ENCODE data around the gene IFNLR1. TPM values are rescaled to one million over a fixed set of nuclear protein-coding genes. Genes with fewer than 3 reads are reported as not detected.
A peak's percentile ranks its signal among the peaks of the same experiment; 100 is the strongest.
"Not testable (repeated sequence)": the region's sequence is repeated elsewhere in the genome, so short reads cannot be mapped to it uniquely, and the experiment has no call there.

The IFNLR1 gene
- total RNA-seq, result 4.0 and 6.1 TPM in 2 replicates

DNA sequence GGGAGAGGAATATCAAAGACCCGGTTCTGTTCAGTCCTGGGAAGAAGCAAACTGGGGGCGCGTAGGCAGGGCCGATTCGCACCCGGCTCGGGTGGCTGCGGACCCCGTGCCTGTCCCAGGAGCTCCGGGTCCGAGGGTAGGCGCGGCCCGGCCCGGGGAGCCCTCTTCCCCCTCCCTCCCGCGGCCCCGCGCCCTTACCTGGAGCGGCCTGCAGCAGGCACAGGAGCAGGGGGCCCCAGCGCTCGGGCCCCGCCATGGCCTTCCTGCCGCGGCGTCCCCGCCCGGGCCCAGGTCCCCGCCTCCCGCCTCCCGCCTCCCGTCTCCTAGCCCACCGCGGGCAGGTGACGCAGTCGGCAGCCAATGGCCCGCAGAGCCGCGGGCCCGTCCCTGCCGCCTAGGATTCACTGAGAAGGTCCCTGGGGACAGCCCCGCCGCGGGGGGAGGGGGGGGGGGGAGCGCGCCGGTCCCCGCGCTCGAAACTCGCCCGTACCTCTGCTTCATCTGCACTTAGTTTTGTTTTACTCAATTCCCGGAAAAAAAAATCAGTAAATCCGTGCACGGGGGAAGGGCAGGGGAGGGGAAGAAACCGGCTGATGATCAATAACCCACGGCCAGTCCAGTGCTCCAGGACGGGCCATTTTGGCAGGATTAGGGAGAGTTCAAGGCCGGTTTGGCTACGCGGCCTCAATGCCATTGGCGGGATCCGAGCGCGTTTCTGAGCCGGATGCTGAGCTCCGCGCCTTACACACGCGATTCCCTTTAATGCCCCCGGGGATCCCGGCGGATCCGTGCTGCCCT, at the start of gene IFNLR1:
Gene IFNLR1, minus strand, starts transcription at position 297 of the 798 bp plus-strand sequence. Its CDS starts 41 bp downstream, at position 256.
- DNase-seq (ENCODE audit: low read depth), result no peak

DNA sequence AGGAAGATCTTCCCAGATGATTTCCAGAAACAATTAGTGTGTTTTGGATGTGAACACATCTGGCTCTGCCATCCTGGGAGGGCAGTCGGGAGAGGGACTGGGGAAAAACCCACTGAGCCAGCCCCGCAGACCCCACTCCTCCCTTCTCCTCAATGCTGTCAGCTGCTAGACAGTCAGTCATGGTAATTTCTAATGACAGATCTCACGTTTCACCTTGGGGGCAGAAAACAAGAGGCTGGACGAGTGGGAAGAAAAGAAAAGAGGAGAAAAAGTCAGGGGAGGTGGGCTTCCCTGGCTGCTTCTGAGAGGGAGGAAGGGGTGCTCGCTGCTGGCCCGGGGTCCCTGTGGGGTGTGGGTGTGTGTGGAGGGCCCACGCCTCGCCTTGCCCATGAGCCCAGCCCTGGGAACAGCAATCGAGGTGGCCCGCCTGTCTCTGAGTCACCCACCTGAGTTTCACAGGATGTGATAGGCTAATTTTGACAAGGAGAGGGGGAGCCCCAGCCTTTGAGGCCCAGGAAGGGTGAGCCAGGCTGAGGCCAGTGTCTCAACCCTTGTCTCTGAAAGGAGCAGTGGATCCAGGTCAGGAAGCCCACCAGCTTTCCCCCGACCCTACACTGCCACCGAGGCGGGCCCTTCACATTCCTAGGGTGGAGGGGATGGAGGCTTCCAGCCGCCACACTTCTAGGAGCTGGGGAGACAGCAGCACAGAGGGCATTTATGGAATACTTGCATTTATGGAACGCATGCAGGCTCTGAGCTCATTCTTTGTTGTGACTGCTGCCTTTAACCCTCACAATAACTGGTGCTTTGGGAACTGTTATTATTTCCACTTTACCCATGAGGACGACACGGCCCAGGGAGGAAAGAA, 49.1 kb upstream of the IFNLR1 start:
- peak; percentile 16 for DNase-seq (ENCODE audit: low read depth)

DNA sequence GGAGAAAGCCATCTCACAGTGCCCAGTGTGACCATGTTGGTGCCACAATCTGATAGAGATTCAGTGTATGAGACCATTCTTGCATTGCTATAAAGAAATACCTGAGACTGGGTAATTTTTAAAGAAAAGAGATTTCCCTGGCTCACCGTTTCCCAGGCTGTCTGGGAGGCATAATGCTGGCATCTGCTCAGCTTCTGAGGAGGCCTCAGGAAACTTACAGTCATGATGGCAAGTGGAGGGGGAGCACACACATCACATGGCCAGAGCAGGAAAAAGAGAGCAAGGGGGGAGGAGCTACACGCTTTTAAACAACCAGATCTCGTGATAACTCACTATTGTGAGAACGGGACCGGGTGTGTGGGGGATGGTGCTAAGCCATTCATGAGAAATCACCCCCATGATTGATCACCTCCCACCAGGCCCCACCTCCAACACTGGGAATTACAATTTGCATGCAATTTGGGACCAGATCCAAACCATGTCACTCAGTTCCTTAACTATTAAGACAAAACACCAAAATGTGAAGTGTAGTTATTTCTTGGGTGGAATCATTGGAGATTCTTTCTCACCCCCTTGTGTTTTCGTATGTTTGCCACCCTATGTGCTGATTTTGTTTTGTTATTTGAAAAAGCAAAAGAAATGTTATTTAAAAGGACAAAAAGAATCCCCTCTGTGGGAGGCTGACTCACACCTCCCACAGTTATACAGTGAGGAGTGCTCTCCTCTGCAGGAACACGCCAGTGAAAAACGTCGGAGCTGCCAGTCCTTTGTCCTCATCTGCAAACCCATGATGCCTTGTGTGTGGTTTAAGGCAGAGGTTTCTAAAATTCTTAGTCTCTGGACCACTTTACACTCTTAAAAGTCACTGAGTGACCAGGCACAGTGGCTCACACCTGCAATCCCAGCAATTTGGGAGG, 46.9 kb upstream of the IFNLR1 start:
- DNase-seq (ENCODE audit: low read depth), result no peak

DNA sequence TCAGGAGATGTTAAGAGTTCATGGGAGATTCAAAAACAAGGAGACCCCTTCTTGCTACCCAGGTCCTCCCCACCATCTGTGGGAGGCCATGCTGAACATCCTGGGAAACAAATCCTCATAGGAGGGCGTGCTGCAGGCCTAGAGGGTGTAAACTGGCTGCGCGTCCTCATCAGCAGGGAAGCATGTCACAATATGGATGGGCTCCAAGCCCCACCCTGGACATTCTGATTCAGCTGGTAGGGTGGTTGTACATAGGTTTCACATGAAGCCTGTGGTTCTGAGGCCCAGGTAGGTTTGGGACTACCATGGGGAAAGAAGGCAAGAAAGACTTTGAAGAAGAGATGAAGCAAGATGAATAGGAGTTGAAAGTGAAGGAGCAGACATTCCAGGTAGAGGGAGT, 44.6 kb upstream of the IFNLR1 start:
- DNase-seq (ENCODE audit: low read depth), result no peak

DNA sequence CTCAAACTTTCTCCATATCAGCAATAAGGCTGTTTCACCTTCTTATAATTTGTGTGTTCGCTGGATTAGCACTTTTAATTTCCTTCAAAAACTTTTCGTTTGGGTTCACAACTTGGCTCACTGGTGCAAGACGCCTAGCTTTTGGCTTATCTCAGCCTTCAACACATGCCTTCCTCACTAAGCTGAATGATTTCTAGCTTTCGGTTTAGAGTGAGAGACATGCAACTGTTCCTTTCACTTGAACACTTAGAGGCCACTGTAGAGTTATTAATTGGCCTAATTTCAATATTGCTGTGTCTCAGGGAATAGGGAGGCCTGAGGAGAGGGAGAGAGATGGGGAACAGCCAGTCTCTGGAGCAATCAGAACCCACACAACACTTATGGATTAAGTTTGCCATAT, 41.2 kb upstream of the IFNLR1 start:
- no peak for DNase-seq (ENCODE audit: low read depth)

DNA sequence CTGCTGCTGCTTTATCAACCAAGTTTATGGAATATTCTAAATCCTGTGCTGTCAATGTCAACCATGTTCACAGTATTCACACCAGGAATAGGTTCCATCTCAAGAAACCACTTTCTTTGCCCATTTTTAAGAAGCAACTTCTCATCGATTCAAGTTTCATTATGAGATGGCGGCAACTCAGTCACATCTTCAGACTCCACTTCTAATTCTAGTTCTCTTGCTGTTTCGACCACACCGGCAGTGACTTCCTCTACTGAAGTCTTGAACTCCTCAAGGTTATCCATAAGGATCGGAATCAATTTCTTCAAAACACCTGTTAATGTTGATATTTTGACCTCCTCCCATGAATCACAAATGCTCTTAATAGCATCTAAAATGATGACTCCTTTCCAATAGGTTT, 39.7 kb upstream of the IFNLR1 start:
- DNase-seq (ENCODE audit: low read depth), result no peak

DNA sequence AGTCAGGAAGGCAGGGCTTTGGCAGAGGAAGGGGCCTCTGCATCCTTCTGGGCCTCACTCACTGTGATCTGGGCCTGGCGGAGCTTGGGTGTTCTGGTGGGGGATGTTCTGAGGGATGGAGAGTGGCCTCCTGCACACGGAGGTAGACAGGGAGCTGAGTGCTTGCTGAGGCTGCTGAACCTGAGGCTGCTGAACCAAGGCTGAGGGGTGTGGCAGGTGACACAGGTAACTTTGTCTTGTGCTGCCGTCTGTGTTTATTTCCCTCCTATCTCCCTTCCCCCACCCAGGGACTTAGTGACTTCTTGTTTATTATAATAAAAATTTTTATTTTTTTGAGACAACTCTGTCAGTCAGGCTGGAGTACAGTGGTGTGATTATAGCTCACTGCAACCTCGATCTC, 37.7 kb upstream of the IFNLR1 start:
- DNase-seq (ENCODE audit: low read depth), result no peak

DNA sequence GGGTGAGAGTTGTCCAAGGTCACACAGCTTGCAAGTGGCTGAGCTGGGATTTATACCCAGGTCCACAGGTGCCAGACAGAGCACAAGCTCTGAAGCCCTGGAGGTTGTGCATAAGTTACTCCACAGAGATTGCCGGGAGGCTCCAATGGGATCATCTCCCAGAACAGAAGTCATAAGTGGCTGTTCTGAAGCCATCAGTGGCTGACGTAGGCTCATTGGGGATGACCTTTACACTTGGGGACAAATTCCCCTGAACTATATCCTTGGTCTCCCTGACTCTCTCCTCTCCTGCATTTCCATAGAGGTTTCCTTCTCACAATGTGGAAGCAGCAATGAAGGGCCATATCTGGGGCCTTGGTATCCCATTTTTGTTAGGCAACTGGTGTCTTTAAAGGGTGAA, 37.0 kb upstream of the IFNLR1 start:
- no peak for DNase-seq (ENCODE audit: low read depth)

DNA sequence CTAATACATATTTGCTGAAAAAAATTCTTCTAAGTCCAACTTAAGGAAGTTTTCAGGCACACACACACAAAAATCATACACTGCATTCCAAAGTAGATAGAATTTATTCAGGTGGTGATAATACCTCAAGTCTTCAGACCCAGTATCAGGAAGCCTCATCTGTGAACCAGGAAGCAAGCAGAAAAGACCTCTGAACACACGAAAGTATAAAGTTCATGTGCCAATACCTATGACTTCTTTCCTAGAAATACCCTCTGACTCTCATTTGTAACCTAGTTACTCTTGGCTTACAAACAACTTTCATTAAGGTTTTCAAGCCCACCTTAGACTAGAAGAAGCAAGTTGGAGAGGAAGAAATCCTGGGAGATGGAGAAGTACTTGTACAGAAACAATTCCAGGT, 35.7 kb upstream of the IFNLR1 start:
- peak; percentile 15 for DNase-seq (ENCODE audit: low read depth)

DNA sequence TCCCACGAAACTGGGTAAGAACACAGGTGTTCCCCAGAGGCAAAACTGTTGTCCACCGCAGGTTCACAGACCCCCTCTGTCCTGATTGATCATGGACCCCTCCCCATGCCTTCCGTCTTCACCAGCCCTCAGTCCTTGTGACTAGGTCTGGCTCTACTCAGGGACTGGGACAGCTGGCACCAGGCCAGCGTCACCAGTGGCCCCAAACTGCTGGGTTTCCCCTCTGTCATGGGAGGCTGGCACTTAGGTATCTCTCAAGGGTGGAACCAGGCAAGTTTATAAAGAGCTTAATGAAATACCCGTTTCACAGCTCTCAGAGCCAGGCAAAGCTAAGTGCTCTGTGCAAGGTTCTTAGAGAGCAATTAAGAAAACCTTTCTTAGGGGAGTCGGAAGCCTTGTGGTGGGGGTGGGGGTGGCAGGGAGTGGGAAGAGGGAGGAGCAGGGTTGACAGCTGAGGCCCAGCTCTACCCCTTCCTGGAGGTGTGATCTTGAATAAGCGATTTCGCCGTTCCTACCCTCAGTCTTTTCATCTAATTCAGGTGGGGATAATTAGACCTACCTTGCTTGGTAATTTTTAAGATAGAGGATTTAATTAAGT, 35.0 kb upstream of the IFNLR1 start:
- no peak for DNase-seq (ENCODE audit: low read depth)

DNA sequence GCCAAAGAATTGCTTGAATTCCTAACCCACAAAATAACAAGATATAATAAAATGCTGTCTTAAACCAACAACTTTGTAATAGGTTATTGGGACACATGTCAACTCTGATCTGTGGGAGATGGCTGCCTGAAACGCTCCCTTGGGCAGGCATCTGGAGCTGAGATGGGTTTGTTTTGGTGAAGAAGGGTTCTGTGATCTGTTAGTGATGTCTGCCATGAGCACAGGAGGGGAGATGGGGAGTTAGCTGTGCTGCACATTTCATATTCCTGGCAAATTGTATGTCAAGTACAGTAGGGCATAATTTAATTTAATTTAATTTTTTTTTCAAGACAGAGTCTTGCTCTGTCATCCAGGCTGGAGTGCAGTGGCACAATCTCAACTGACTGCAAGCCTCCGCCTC, 34.2 kb upstream of the IFNLR1 start:
- DNase-seq (ENCODE audit: low read depth), result no peak

DNA sequence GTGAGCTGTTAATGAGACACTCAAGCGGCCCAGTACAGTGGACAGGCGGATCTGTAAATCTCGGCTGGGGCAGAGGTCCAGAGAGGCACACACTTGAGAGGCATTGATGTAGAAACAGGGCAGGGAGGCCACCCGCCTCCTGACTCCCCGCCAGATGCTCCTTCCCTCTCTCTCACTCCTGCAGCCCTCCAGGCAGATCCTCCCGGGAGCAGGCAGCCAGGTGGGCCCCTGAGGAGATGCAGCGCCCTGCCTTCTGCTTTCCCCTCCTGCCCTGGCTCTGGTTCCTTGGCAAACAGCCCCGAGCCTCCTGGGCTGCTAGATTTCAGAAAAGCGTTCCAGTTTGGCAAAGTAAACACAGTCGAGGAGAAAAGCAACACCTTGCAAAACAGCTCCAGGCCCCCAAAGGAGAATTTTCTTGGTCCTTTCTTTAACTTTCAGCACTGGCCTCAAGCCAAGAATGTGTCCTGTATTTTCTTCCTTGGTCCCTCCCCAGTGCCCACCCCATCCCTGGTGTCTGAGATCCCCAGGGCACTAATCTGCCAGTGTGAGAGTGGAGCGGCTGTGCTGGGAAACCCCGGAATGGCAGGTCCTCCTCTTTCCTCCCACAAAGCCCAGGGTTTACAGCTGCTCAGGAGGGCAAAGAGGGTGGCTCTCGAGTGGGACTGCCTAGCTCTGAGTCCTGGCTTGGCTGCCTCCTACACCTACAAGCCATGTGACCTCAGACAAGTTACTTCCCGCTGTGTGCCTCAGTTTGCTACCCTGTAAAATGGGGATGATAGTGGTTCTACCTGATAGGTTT, 29.4 kb upstream of the IFNLR1 start:
- peak; percentile 38 for DNase-seq (ENCODE audit: low read depth)

DNA sequence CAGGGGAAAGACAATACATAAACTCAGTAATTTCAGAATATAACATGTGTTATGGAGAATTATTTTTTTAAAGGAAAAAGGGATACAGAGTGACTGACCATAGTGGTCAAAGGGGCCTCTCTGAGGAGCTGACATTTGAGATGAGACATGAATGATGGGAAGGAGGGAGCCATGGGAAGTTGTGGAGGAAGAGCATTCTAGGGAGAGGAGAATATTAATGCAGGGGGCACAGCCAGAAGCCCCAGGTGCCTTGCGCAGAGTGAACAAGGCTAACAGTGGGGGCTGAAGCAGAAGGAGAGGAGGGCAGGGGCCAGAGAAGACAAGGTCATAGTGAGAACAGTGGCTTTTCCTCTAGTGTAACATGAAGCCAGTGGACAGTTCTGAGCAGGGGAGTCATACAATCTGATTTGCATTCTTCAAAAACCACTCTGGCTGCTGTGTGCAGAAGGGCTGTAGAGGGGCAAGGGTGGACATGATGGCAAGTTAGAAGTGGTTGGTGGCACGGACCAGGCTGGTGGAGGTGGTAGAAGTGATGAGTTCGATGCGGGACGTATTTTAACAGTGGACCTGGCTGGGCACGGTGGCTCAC, 28.2 kb upstream of the IFNLR1 start:
- no peak for DNase-seq (ENCODE audit: low read depth)

DNA sequence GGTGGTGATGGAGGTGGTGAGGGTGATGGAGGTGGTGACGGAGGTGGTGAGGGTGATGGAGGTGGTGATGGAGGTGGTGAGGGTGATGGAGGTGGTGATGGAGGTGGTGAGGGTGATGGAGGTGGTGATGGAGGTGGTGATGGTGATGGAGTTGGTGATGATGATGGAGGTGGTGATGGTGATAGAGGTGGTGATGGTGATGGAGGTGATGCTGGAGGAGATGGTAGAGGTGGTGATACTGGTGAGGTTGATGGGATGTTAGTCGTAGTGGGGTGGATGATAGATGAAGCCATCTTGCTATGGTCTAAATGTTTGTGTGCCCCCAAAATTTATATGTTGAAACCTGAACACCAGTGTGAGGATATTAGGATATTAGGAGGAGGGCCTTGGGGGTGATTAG, 25.3 kb upstream of the IFNLR1 start:
- no peak for DNase-seq (ENCODE audit: low read depth)

DNA sequence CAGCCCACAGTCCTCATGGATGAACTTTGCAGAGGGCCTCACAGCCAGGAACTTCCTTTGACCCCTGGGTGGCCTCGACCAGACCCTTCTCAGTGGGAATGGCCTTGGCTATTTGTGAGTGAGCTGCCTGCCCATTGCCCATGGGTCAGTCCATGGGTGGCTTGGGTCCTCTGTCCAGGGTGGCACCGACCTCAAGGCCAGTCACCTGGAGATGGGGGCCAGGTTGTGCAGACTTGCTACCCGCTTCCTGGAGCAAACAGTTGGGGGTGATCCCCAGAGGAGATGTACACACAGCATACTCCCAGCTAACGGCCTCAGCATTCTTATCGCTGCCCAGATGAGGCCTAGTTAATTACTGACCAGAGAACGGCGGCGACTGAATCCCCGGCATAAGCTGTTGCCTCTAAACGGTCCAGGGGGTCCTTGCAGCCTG, 23.1 kb upstream of the IFNLR1 start:
- no peak for DNase-seq (ENCODE audit: low read depth)

DNA sequence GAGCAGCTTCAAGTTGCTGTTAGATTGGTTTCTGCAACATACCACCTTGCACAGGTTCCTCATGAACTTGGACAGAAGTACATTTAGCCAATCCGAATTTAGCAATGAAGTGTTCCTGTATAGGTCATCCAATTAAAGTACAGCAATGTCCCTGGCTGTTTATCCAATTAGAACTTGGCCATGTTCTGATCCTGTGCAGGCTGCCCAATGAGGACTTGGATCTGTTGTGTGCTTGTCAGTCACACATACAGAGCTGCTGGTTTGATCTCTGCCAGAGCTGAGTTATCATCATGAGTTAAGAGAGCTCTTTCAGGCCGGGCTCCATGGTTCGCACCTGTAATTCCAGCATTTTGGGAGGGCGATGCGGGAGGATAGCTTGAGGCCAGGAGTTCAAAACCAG, 22.0 kb upstream of the IFNLR1 start:
- no peak for DNase-seq (ENCODE audit: low read depth)

DNA sequence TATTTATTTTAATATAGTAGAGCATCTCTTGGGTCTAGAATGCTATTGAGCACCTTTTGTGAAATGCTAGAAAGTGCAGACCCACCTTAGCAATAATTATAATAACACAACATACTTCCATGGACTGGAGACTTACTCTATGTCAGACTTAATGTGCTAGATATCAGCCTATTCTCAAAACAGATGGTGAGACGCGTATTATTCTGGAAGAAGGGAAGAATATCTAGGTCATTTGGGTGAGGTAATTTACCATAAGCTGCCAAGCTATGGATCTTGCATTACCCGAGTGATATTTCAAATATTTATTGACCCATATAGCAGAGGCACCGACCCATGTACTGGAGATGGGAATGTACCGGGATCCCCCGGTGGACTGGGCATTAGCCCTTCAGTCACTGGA, 20.6 kb upstream of the IFNLR1 start:
- DNase-seq (ENCODE audit: low read depth), result no peak

DNA sequence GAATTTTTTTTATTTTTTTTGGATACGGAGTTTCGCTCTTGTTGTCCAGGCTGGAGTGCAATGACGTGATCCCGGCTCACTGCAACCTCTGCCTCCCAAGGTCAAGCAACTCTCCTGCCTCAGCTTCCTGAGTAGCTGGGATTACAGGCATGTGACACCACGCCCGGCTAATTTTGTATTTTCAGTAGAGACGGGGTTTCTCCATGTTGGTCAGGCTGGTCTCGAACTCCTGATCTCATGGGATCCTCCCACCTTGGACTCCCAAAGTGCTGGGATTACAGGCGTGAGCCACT, 20.3 kb upstream of the IFNLR1 start:
- not testable (repeated sequence) for DNase-seq (ENCODE audit: low read depth)

DNA sequence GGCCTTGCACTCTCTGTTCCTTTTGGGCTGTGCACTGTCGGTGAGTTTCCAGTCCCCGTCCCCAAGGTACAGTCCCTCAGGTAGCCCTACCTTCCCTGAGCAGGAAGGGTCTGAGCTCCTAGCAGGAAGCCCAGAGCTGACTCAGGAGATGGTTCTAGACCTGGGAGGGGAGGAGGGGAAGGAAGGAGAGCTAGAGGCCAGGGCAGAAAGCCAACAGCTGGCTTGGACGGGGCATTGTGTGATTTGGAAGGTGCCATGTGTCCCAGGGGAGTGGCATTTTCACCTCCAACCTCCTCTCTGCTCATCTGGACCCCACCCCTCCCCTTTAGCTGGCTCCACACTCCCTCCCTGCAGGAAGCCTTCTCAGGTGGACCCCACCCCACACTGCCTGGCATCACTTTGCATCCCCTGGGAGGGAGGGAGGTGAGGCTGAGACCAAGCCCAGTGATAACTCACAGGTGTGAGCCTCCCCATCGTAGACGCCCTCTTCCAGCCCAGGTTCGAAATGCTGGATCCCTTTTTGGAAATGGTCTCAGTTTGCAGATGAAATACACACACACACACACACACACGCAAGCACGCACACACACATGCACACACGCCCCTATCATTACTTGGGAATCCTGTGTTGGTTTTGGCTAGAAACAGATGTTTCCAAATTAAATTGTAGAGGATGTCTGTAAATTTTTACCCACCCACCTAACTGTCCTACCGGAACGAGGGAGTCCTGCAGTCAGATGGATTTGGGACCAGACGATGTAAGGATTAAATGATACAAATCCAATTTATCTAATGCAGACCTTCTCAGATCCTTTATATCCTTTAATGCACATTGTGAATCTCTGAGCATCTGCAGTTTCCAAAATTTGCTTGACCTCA, 19.7 kb upstream of the IFNLR1 start:
- DNase-seq (ENCODE audit: low read depth), result no peak

DNA sequence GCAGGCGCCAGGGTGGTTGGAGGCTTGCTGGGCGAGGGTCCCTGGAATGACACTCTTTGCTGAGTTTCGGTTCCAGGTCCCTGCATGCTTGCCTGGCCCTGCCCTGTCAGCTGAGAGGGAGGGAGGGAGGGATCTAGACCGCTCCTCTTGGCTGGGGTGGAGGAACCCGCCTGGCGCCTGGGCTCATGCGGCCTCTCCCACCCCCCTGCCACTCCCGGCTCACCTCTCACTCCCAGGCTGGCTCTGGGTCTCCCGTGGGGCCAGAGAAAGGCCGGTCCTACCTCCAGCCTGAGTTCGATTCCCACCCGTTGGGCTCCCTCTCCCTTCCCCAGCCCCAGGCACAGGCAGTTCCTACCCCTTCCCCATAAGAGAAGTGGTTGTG, 19.0 kb upstream of the IFNLR1 start:
- DNase-seq (ENCODE audit: low read depth), result no peak
